ENCODE measurements around the gene SOX10.

SOX10 gene

GRCh38 chr22:37998543-37998942, 14.2 kb upstream of the SOX10 start:
- no peak for TF ChIP-seq CTCF (IDR thresholded peaks at IDR 0.05; ENCODE audit: low read depth, low read length)
- DNase-seq (ENCODE audit: extremely low read depth, low read depth) = no peak

- no peak for DNase-seq (ENCODE audit: extremely low read depth, low read depth)
- no peak for TF ChIP-seq CTCF (IDR thresholded peaks at IDR 0.05; ENCODE audit: low read depth, low read length)
Measured at GRCh38 chr22:37996515-37997246, 12.3 kb upstream of the SOX10 start.

- no peak for DNase-seq (ENCODE audit: extremely low read depth, low read depth)
- TF ChIP-seq CTCF (IDR thresholded peaks at IDR 0.05; ENCODE audit: low read depth, low read length) = no peak
Measured at GRCh38 chr22:37996079-37996478, 11.7 kb upstream of the SOX10 start.

GRCh38 chr22:37995460-37995859, 11.1 kb upstream of the SOX10 start:
- no peak for DNase-seq (ENCODE audit: extremely low read depth, low read depth)
- no peak for TF ChIP-seq CTCF (IDR thresholded peaks at IDR 0.05; ENCODE audit: low read depth, low read length)

- TF ChIP-seq CTCF (IDR thresholded peaks at IDR 0.05; ENCODE audit: low read depth, low read length) = no peak
- DNase-seq (ENCODE audit: extremely low read depth, low read depth) = no peak
Measured at GRCh38 chr22:37994982-37995381, 10.6 kb upstream of the SOX10 start.

GRCh38 chr22:37994049-37994448, 9.7 kb upstream of the SOX10 start:
- no peak for TF ChIP-seq CTCF (IDR thresholded peaks at IDR 0.05; ENCODE audit: low read depth, low read length)
- no peak for DNase-seq (ENCODE audit: extremely low read depth, low read depth)

- TF ChIP-seq CTCF (IDR thresholded peaks at IDR 0.05; ENCODE audit: low read depth, low read length) = no peak
- no peak for DNase-seq (ENCODE audit: extremely low read depth, low read depth)
Measured at GRCh38 chr22:37991731-37992442, 7.5 kb upstream of the SOX10 start.
